Parathyroid adenoma (tissue), 2 donors: ENCODE results near the gene RASA3.

Experiments used
- H2AFZ ChIP-seq: fragments of 300-600 bp; sonication (generic); one replicate; pipeline ENCODE4 v1.7.0; 2017; ENCODE audit warnings: antibody characterized with exemption, mild to moderate bottlenecking
- H3K27ac ChIP-seq: fragments of 300-600 bp; sonication (generic); one replicate; pipeline ENCODE4 v1.7.0; 2017
- H3K27me3 ChIP-seq: fragments of 300-600 bp; sonication (generic); one replicate; pipeline ENCODE4 v1.7.0; 2017; ENCODE audit warnings: low read length; ENCODE audit not compliant: control insufficient read depth, insufficient read depth
- H3K36me3 ChIP-seq: fragments of 300-600 bp; sonication (generic); one replicate; pipeline ENCODE4 v1.7.0; 2017; ENCODE audit warnings: low read length; ENCODE audit not compliant: control insufficient read depth, insufficient read depth
- H3K4me1 ChIP-seq: fragments of 300-600 bp; sonication (generic); one replicate; pipeline ENCODE4 v1.7.0; 2017; ENCODE audit warnings: control low read depth
- H3K4me2 ChIP-seq: fragments of 300-600 bp; sonication (generic); one replicate; pipeline ENCODE4 v1.7.0; 2017; ENCODE audit warnings: low read length
- H3K4me3 ChIP-seq: fragments of 300-600 bp; sonication (generic); one replicate; pipeline ENCODE4 v1.7.0; 2017; ENCODE audit warnings: low read depth, low read length
- H3K79me2 ChIP-seq: fragments of 300-600 bp; sonication (generic); one replicate; pipeline ENCODE4 v1.7.0; 2017; ENCODE audit warnings: control low read depth
- H3K9ac ChIP-seq: fragments of 300-600 bp; sonication (generic); one replicate; pipeline ENCODE4 v1.7.0; 2017; ENCODE audit warnings: mild to moderate bottlenecking
- H3K9me3 ChIP-seq: fragments of 300-600 bp; sonication (generic); one replicate; pipeline ENCODE4 v1.7.0; 2017; ENCODE audit warnings: low read length; ENCODE audit not compliant: control insufficient read depth
- TF ChIP-seq, protein P1 (sequence below): fragments of 300-600 bp; sonication (generic); IDR thresholded peaks from one replicate; pipeline ENCODE4 v1.7.0; 2017; ENCODE audit warnings: antibody characterized with exemption, mild to moderate bottlenecking
- donor health status: primary hyperparathyroidism.

The RASA3 gene

DNA sequence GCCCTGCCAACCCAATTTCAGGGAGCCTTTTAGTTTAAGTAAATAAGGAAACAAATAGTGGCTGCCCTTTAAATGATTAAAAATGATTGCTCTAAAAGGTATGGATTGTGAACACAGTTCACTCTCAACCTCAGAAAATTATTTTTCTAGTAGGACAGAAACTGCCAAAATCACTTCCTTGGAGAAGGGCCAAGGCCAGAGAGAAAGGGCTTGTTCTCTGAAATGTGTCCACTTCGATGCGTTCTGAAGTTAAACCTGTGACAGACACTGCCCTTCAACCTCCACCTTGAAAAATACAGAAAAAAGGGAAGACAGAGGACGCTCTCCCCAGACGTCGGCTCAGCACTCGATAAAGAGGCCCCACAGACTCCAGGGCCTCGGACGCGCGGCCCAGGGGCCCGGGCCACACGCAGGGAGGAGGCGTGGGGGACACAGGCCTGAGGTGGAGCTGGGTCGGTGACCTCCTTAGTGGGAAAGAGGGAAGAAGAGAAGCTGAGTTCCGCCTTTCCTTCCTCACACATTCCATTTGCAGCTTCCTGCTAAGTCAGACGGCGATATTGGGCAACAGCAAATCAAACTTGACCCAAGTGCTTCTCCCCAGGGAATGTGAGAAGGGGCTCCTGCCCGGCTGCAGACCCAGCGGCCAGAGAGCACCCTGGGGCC, 63.6 kb downstream of the RASA3 start:
- H3K4me3 ChIP-seq = no peak overlapping the region
- H3K27me3 ChIP-seq = no peaks in the 10 kb centered on the region
- H3K79me2 ChIP-seq = no peaks in the 10 kb centered on the region
- H3K4me2 ChIP-seq = no peak overlapping the region
- H3K4me1 ChIP-seq = no peaks in the 10 kb centered on the region
- TF ChIP-seq, protein P1, sequence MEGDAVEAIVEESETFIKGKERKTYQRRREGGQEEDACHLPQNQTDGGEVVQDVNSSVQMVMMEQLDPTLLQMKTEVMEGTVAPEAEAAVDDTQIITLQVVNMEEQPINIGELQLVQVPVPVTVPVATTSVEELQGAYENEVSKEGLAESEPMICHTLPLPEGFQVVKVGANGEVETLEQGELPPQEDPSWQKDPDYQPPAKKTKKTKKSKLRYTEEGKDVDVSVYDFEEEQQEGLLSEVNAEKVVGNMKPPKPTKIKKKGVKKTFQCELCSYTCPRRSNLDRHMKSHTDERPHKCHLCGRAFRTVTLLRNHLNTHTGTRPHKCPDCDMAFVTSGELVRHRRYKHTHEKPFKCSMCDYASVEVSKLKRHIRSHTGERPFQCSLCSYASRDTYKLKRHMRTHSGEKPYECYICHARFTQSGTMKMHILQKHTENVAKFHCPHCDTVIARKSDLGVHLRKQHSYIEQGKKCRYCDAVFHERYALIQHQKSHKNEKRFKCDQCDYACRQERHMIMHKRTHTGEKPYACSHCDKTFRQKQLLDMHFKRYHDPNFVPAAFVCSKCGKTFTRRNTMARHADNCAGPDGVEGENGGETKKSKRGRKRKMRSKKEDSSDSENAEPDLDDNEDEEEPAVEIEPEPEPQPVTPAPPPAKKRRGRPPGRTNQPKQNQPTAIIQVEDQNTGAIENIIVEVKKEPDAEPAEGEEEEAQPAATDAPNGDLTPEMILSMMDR = no peak
- H3K9ac ChIP-seq = no peak overlapping the region
- peak overlapping the region; percentile 53 for H2AFZ ChIP-seq
- no peaks in the 10 kb centered on the region for H3K36me3 ChIP-seq
- no peaks in the 10 kb centered on the region for H3K9me3 ChIP-seq
- H3K27ac ChIP-seq = peak overlapping the region; percentile 22

DNA sequence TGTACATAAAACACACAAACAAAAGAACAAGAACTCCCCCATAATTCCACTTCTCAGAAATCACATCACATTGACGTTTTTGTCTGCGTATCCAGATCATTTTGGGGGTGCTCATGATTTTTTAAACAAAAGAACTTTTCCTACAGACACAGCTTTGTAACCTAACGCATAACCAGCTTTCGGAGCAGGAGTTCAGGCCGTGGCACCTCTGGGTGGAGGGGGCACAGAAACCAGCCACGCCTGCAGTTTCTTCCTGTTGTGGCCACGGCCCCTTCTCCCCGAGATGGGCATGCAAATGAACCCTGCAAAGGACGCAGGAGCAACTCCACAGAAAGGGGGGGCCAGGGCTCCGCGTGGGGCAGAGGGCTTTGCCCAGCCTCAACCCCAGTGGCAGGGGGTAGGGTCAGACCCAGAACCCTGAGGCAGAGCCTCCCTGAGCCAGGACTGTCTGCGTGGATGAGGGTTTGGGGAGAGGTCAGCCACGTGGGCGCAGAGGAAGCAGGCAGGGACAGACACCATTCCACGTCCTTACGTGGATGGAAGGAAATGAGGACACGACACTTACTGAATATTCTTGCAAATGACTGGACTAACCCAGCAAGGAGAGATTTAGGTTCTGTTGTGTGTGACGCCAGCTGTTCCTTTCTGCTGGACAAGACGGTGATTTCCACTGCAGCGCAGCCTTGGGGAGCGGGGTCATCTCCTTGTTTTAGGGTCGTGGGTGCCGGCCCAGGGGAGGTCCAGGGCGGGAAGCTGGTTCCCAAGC, 64.4 kb downstream of the RASA3 start:
- H2AFZ ChIP-seq = no peak overlapping the region
- no peaks in the 10 kb centered on the region for H3K4me1 ChIP-seq
- no peak overlapping the region for H3K27ac ChIP-seq
- no peaks in the 10 kb centered on the region for H3K9me3 ChIP-seq
- no peak overlapping the region for H3K9ac ChIP-seq
- H3K27me3 ChIP-seq = no peaks in the 10 kb centered on the region
- H3K4me2 ChIP-seq = no peak overlapping the region
- H3K36me3 ChIP-seq = no peaks in the 10 kb centered on the region
- no peak overlapping the region for H3K4me3 ChIP-seq
- TF ChIP-seq, protein P1 = no peak
- no peaks in the 10 kb centered on the region for H3K79me2 ChIP-seq

- Histone ChIP-seq H3K36me3 (no peaks in the 10 kb centered on the region), H3K27ac (no peak overlapping the region), H2AFZ (no peak overlapping the region), H3K79me2 (no peaks in the 10 kb centered on the region), H3K27me3 (no peaks in the 10 kb centered on the region), H3K4me2 (no peak overlapping the region), H3K9me3 (no peaks in the 10 kb centered on the region), H3K4me1 (no peaks in the 10 kb centered on the region), H3K4me3 (no peak overlapping the region), H3K9ac (no peak overlapping the region)
- TF ChIP-seq, protein P1 = no peak
Measured at GRCh38 chr13:114067381-114067885, 65.0 kb downstream of the RASA3 start.

DNA sequence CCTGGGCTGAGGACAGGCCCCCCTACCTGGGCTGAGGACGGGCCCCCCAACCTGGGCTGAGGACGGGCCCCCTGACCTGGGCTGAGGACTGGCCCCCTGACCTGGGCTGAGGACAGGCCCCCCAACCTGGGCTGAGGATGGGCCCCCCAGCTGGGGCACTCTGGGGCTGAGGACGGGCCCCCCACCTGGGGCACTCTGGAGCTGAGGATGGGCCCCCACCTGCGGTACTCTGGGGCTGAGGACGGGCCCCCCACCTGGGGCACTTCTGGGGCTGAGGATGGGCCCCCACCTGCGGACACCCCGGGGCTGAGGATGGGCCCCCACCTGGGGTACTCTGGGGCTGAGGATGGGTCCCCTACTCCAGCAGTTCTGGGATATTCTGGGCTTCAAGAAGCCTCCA, 65.5 kb downstream of the RASA3 start:
- H2AFZ ChIP-seq = no peak overlapping the region
- H3K4me3 ChIP-seq = no peak overlapping the region
- no peak overlapping the region for H3K27ac ChIP-seq
- TF ChIP-seq, protein P1 = no peak
- H3K79me2 ChIP-seq = no peaks in the 10 kb centered on the region
- H3K4me2 ChIP-seq = no peak overlapping the region
- H3K9me3 ChIP-seq = no peaks in the 10 kb centered on the region
- H3K36me3 ChIP-seq = no peaks in the 10 kb centered on the region
- no peaks in the 10 kb centered on the region for H3K27me3 ChIP-seq
- H3K4me1 ChIP-seq = no peaks in the 10 kb centered on the region
- no peak overlapping the region for H3K9ac ChIP-seq
